Stimulated activated naive CD8-positive, alpha-beta T cell treated with anti-CD3 and anti-CD28 coated beads, Interleukin-15, Interleukin-2, amounts not matched to agents 100 ng/mL and 50 ng/mL, for 24 hours (primary cell): Measurements from ENCODE around the gene LSM12.
"Not testable (repeated sequence)": the region's sequence is repeated elsewhere in the genome, so short reads cannot be mapped to it uniquely, and the experiment has no call there.

Experiments used
- H3K27ac Mint-ChIP-seq: one replicate; pipeline ENCODE4 v1.8.0; 2021; ENCODE audit warnings: mild to moderate bottlenecking, mixed read lengths
- H3K27me3 Mint-ChIP-seq: one replicate; pipeline ENCODE4 v1.8.0; 2021; ENCODE audit warnings: mixed read lengths
- H3K36me3 Mint-ChIP-seq: one replicate; pipeline ENCODE4 v1.8.0; 2021; ENCODE audit warnings: low read depth, mixed read lengths
- H3K4me1 Mint-ChIP-seq: one replicate; pipeline ENCODE4 v1.8.0; 2021; ENCODE audit warnings: low read depth, mixed read lengths
- H3K4me3 Mint-ChIP-seq: one replicate; pipeline ENCODE4 v1.8.0; 2021; ENCODE audit warnings: mild to moderate bottlenecking, mixed read lengths
- H3K9me3 Mint-ChIP-seq: one replicate; pipeline ENCODE4 v1.8.0; 2021; ENCODE audit warnings: mixed read lengths

Gene LSM12

DNA sequence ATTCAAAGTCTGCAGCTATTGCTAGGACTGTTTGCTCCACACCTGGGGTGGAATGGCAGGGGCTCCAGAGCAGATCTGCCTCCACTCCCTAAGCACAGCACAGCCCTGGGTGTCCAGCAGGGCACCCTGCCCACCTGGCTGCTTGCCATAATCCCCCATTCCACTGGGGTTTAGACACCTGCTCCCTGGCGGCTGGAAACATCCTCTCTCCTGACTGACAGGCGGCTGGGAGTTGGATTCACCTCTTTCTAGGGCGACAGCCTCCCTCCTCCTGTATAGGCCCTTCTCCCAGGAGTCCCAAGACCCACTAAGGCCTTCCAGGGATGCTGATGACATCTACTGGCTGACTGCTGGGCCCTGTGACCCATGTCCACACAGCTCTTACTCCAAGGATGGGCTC is 39.0 kb upstream of the LSM12 start:
- Mint-ChIP-seq H3K4me3 (no peak overlapping the region), H3K36me3 (no peaks in the 10 kb centered on the region), H3K9me3 (no peaks in the 10 kb centered on the region), H3K4me1 (no peaks in the 10 kb centered on the region), H3K27ac (no peak overlapping the region), H3K27me3 (no peaks in the 10 kb centered on the region)

DNA sequence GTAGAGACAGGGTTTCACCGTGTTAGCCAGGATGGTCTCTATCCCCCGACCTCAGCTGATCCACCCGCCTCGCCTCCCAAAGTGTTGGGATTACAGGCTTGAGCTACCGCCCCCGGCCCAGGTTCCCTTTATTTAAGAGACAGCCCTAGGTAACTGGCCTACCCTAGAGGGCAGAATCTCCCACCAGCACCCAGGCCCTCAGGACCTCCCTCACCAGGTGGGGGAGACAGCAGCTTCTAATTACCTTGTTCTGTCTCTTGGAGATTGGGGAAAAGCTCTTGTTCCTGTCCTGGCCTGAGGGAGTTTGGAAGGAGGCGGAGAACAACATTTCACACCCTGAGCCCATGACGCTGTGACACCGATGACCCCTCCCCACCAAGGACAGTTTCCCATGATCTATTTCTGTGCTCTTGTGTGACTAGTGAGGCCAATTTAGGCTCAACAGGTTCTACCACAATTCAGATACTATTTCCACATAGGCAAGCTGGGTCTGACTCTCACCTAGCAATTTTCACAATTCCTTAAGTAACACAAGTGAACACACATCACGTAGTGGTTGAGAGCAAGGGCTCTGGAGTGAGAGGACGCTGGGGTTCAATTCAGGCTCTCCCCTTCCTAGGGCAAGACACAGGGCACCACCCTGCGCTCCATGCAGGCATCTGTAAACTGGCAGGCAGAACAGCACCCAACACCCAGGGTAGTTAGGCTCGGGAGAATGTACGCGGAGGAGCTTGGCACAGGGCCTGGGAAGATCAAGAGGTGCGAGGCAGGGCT is 36.6 kb upstream of the LSM12 start:
- Mint-ChIP-seq H3K4me1 (no peaks in the 10 kb centered on the region), H3K27me3 (no peaks in the 10 kb centered on the region), H3K27ac (no peak overlapping the region), H3K36me3 (no peaks in the 10 kb centered on the region), H3K9me3 (no peaks in the 10 kb centered on the region), H3K4me3 (no peak overlapping the region)

DNA sequence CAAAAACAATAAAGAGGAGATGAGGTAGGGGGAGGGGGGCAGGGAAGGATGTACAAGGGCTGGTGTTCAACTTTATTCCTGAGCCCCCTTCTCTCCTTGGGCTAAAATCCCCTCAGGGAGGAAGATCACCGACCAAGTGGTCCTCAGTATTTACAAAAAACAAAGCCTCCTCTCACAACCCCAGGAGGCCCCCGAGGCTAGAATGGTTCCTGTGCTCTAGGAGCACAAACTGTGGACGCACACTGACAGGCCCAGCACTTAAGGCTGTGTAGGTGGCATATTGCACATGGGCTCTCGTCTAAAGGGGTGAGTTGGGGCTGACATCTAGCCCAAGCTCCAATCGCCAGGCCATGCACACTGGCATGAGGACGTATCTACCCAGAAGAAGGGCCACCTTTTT is 35.4 kb upstream of the LSM12 start:
- not testable (repeated sequence) for H3K27ac Mint-ChIP-seq, H3K27me3 Mint-ChIP-seq, H3K36me3 Mint-ChIP-seq, H3K4me3 Mint-ChIP-seq, H3K9me3 Mint-ChIP-seq, H3K4me1 Mint-ChIP-seq

DNA sequence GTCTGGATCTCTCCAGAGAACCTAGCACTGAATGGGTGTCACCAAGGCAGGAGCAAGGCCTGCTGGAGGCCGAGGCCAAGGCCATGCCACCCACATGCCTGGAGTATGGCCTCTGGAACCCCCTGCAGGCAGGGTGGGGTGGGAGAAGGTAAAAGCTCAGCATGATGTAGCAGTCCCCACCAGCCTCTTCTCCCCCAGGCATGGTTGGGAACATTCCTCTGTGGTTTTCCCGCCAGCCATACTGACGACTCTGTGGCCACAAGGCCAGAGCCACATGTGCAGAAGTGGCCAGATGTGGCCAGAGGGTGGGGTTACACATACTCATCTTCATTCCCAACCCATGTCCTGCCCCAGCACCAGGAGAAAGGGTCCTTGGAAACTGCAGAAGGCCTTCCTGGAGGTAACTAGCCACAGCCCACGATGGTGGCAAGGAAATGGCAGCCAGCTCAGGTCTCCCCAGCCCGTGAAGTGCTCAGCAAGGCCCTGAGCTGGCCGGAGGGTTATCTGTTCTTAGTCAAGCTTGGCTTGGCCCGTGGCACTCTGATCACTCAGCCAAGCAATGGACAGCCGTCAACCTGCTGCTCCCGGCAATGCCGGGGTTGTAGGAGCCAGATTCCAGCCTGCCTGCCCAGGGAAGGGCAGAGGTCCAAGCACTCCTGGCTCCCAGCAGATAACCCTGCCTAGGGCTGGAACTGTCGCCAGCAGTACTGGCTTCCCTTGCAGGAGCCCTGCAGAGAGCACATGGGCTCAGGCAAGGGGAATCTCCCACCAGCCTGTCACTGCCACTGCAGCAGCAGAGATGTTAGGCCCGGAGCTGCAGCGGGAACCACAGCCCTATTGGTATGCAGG is 30.9 kb upstream of the LSM12 start:
- H3K4me1 Mint-ChIP-seq = peaks cover 8% of the 10 kb centered on the region
- H3K9me3 Mint-ChIP-seq = no peaks in the 10 kb centered on the region
- no peak overlapping the region for H3K4me3 Mint-ChIP-seq
- no peaks in the 10 kb centered on the region for H3K27me3 Mint-ChIP-seq
- H3K27ac Mint-ChIP-seq = no peak overlapping the region
- no peaks in the 10 kb centered on the region for H3K36me3 Mint-ChIP-seq

DNA sequence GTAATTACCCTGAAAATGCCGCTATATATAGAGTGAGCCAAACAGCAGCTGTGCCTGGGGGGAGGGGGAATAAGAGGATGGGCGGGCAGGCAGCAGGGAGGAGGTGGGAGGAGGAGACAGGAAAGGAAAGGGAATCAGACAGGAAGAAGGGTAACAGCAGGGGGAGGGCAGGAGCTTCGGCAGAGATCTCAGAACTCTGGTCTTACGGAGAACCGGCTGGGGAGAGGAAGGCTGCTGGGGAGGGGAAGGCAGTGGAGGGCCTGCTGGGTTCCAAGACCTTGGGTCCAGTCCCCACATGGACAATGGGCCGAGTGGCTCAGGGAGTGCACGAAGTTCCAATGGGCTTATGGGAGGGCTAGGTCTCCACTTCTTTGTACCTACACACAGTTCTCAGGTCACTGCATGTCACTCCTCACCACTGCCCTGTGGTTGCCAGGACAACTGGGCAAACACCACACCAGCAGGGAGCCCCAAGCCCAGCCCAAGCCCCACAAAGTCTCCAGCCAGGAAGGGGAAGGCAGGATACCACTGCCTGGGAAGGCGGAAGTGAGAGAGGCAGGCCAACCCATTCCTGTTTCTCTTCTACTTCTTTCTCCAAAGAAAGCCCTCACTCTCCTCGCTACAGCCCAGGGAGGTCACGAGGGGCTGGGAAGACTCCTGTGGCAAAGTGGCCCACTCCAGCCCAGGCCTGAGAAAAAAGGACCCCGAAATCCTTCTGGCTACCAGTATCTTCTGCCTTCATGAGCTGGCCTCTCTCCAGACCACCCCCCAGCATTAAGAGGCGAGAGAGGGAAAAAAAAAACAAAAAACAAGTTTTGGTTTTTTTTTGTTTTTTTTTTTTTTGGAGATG is 29.4 kb upstream of the LSM12 start:
- H3K4me3 Mint-ChIP-seq = no peak overlapping the region
- H3K9me3 Mint-ChIP-seq = no peaks in the 10 kb centered on the region
- H3K36me3 Mint-ChIP-seq = no peaks in the 10 kb centered on the region
- H3K4me1 Mint-ChIP-seq = peaks cover 8% of the 10 kb centered on the region
- H3K27ac Mint-ChIP-seq = no peak overlapping the region
- H3K27me3 Mint-ChIP-seq = no peaks in the 10 kb centered on the region

DNA sequence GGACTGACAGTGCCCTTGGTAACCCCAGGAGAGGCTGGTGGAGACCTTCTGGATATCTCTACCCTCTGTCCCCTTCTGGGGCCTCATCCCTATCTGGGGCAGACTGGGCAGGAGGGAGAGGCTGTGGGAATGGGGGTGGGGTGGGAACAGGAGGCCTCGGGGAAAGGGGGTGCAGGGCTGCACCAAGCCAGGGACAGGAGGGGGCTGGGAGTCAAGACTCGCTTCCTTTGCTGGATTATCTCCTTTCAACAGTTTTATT is 28.8 kb upstream of the LSM12 start:
- no peak overlapping the region for H3K4me3 Mint-ChIP-seq
- no peaks in the 10 kb centered on the region for H3K9me3 Mint-ChIP-seq
- no peak overlapping the region for H3K27ac Mint-ChIP-seq
- H3K27me3 Mint-ChIP-seq = no peaks in the 10 kb centered on the region
- peaks cover 8% of the 10 kb centered on the region for H3K4me1 Mint-ChIP-seq
- no peaks in the 10 kb centered on the region for H3K36me3 Mint-ChIP-seq

DNA sequence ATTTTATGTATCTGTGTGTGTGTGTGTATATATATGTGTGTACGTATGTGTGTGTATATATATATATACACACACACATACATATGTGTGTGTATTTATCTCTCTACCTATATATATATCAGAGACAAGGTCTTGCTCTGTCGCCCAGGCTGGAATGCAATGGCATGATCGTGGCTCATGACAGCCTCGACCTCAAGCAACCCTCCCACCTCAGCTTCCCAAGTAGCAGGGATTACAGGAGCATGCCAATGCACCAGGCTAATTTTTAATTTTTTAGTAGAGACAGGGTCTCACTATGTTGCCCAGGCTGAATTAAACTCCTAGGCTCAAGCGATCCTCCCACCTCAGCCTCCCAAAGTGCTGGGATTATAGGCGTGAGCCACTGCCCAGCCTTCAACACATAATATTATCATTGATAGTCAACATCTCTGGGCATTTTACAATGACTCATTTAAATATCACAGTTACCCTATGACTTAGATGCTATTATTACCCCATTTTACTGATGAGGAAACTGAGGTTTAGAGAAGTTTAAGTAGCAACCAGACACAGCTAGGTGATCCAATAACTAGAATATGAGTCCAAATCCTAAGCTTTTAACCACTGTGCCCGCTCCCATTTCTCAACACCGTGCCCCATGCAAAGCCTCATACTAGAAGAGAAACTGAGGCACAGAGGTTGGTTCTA is 28.4 kb upstream of the LSM12 start:
- no peak overlapping the region for H3K27ac Mint-ChIP-seq
- peaks cover 8% of the 10 kb centered on the region for H3K4me1 Mint-ChIP-seq
- no peaks in the 10 kb centered on the region for H3K9me3 Mint-ChIP-seq
- no peak overlapping the region for H3K4me3 Mint-ChIP-seq
- no peaks in the 10 kb centered on the region for H3K36me3 Mint-ChIP-seq
- H3K27me3 Mint-ChIP-seq = no peaks in the 10 kb centered on the region

DNA sequence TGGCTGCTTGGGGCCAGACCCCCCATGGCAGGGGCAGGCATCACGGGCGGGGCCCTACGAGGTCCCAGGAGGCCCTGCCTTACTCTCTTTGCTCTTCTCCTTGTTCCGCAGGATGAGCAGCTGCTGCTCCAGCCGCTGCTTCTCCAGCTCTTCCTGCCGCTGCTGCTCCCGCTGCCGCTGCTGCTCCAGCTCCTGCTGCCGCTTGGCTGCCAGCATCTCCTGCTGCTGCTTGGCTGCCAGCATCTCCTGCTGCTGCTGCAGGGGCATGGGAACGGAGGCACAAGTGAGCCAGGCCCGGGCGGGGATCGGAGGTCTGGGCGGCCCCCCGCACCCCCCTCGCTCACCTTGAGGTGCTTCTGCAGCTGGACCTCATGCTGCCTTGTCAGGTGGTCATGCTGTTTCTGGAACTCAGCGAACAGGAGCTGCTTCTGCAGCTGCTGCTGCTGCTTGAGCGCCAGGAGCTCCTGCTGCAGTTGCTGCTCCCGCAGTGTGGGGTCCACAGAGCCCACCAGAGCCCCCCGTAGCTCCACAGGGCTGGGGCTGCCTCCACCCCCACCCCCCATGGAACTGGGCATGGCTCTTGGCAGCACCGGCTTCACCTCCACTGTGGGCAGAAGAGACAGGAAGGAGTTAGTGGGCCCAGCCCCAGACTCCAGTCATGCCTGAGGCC is 26.9 kb upstream of the LSM12 start:
- Mint-ChIP-seq H3K9me3 (no peaks in the 10 kb centered on the region), H3K27me3 (no peaks in the 10 kb centered on the region), H3K36me3 (peaks cover 4% of the 10 kb centered on the region), H3K4me1 (peaks cover 8% of the 10 kb centered on the region), H3K4me3 (no peak overlapping the region), H3K27ac (no peak overlapping the region)

DNA sequence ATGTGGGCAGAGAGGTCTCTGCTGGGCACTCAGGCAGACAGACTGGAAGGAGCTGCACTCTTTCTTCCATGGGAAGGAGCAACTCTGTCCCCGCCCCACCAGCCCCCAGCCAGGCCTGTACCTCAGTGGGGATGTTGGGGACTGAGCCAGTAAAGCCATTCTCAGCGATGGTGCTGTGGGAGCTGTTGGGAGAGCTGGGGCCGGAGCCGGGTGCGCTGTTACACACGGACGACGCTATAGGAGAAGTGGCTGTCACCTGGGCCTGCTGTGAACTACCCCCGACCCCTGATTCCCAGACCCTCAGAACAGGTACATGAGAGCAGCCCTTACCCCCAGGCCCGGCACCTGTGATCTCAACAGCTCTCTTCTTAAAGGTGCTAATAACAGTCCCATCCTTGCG is 25.6 kb upstream of the LSM12 start:
- no peak overlapping the region for H3K27ac Mint-ChIP-seq
- H3K36me3 Mint-ChIP-seq = peaks cover 4% of the 10 kb centered on the region
- H3K4me3 Mint-ChIP-seq = no peak overlapping the region
- no peaks in the 10 kb centered on the region for H3K27me3 Mint-ChIP-seq
- H3K4me1 Mint-ChIP-seq = peaks cover 14% of the 10 kb centered on the region
- H3K9me3 Mint-ChIP-seq = no peaks in the 10 kb centered on the region

DNA sequence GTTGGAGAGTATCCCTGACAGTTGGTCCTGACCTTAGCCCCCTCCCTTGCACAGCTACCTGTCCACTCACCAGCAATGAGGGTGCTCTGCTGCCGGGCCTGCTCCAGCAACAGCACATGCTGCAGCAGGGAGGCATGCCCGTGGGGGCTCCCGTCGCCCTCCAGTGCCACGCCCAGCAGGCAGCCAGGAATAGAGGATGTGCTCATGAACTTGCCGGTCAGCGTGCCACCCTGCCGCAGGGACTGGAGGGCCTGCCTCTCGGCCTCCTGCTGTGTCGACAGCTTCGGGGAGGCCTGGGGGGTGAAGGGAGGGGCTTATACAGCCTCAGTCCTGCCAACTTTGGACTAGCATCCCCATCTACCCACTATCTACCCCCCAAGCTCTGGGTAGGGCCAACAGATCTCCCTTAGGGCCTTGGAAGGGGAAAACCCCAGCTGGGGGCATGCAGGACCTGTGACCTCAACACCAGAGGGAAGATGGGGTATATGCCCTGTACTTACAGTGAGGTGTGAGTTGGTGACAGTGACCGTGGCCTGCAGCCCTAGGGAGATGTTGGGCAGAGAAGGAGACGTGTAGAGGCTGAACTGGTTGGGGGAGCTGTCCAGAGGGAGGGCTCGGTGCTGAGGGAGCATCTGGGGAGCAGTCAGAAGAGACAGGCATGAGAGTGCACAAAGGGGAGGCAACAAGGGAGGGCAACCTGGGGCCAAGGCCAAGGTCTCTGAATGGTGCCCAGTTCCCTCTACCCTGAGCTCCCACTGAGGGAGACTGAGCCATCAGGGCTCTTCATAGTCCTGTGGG is 24.9 kb upstream of the LSM12 start:
- H3K4me3 Mint-ChIP-seq = no peak overlapping the region

DNA sequence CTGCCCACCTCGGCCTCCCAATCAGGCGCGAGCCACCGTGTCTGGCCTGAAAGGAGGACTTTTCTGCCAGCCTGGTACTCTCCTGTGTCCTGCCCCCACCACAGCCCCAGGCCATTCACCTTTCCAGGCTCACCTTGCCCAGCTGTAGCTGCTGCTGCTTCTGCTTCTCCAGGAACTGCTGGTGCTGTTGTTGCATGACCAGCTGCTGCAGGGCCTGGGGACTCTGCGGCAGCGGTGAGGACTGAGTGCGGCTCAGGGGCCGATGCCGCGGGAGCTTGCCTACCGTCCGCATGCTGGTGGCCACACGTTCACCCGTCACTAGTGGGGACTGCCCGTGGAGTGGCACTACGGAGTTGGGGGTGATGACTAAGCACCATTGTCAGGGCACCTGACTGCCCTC is 21.8 kb upstream of the LSM12 start:
- Mint-ChIP-seq H3K36me3 (peaks cover 7% of the 10 kb centered on the region), H3K9me3 (no peaks in the 10 kb centered on the region), H3K4me1 (peaks cover 16% of the 10 kb centered on the region), H3K27ac (no peak overlapping the region), H3K4me3 (no peak overlapping the region), H3K27me3 (no peaks in the 10 kb centered on the region)

More for the DNA sequence above, 24.9 kb upstream of the LSM12 start:
- Mint-ChIP-seq H3K9me3 (no peaks in the 10 kb centered on the region), H3K4me1 (peaks cover 20% of the 10 kb centered on the region), H3K36me3 (peaks cover 4% of the 10 kb centered on the region), H3K27me3 (no peaks in the 10 kb centered on the region), H3K27ac (no peak overlapping the region)

DNA sequence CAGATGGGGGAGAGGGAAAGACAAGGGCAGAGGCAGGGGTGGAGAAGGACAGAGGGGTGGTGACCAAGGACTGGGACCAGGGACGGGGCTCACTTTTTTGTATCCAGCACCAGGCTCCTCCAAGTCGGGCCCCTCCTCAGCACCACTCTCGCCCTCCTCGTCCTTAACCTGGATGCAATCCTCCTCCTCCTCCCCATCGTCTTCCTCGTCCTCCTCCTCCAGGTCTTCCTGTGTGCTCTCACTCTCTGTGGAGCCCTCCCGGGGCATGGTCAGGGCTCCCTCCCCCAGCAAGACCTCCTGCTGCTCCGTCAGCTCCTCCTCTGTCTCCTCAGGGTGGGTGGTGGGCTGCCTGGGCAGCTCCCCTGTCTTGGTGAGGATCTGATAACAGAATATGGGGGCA is 20.8 kb upstream of the LSM12 start:
- Mint-ChIP-seq H3K36me3 (peaks cover 7% of the 10 kb centered on the region), H3K27ac (peak overlapping the region; percentile 1), H3K4me1 (peaks cover 16% of the 10 kb centered on the region)

DNA sequence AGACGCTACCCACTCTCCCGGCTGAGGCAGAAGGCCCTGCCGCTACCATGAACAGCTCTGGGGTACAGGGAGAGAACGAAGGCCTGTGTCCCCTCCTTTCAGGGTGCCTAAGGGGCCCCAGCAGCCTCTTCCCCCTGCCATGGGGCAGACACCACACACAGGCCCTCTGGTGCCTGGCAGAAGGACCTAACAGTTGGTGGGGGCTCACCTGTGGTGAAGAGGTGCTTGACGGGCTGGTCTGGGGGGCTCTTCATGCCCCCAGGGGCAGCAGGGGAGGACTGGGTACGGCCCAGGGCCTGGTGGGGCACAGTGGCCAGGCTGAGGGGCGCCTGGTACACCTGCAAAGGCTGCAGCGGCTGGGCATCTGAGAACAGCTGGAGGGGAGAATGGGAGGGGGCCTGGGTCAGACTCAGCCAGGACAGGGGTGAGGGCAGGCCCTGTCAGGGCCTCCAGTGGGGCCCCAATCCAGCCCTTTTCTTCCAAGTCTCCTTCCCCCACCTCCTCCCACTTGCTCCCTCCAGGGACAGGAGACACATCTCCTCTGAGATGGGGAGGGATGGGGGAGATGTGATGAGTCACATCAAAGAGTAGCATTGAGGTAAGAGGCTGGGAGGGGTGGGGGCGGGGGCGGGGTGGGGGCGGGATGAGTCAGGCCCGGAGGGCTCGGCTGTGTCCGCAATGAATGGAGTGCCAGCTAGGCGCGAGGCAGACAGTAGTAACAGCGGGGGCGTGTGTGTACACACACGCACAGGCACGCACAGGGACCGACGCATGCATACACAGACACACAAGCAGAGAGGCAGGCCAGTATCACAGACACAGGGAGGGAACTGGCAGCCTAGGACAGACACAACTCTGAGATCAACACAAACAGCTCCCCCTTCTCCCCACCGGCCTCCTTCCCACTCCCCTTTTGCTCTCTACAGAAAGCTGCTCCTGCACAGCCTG is 20.2 kb upstream of the LSM12 start:
- H3K27me3 Mint-ChIP-seq = no peaks in the 10 kb centered on the region
- H3K4me1 Mint-ChIP-seq = peaks cover 16% of the 10 kb centered on the region
- H3K27ac Mint-ChIP-seq = no peak overlapping the region
- peaks cover 10% of the 10 kb centered on the region for H3K36me3 Mint-ChIP-seq
- no peak overlapping the region for H3K4me3 Mint-ChIP-seq
- no peaks in the 10 kb centered on the region for H3K9me3 Mint-ChIP-seq

More for the DNA sequence above, 20.8 kb upstream of the LSM12 start:
- Mint-ChIP-seq H3K4me3 (no peak overlapping the region), H3K9me3 (no peaks in the 10 kb centered on the region), H3K27me3 (no peaks in the 10 kb centered on the region)
